Ovary (tissue), 3 donors: ENCODE measurements around the gene ZNF423.

Source experiments
- CTCF ChIP-seq, 3 donors: fragments of 450-650 bp in 2 of 3; fragments of 200-600 bp in 1 of 3; IDR thresholded peaks; one replicate each; pipeline versions ENCODE4 v1.5.1 to v1.8.0; 2016 to 2022; ENCODE audit warnings: antibody characterized with exemption in 3 of 3, mild to moderate bottlenecking in 1 of 3
- EP300 ChIP-seq: sonication (generic); formaldehyde crosslinking; IDR thresholded peaks from one replicate; pipeline ENCODE4 v1.6.1; 2017; ENCODE audit warnings: antibody characterized with exemption
- POLR2A ChIP-seq: fragments of 450-650 bp; IDR thresholded peaks from one replicate; pipeline ENCODE4 v1.6.1; 2017; ENCODE audit warnings: antibody characterized with exemption, mild to moderate bottlenecking, moderate library complexity
- donor health status: DM: no; HTN: no; CAD: no.

GRCh38 chr16:49701065-49701685, 154.7 kb downstream of the ZNF423 start:
- no peak for TF ChIP-seq CTCF (IDR thresholded peaks at IDR 0.05)
- TF ChIP-seq POLR2A, result no peak
- no peak for TF ChIP-seq EP300
